Activated CD4-positive, CD25-positive, alpha-beta regulatory T cell (primary cell): ENCODE data around the gene PCDHGB7.
"Not testable (repeated sequence)": the region's sequence is repeated elsewhere in the genome, so short reads cannot be mapped to it uniquely, and the experiment has no call there.

Experiments
- DNase-seq, 4 experiments: peaks; one replicate each; lab custom pipeline; 2025; lab: John Stamatoyannopoulos, UW

PCDHGB7 gene

GRCh38 chr5:141430332-141431113 lies 13.0 kb downstream of the PCDHGB7 start, which contains the start of gene PCDHGA12:
TSS of gene PCDHGA12 (plus strand) at chr5:141430507. CDS start at chr5:141430760, 253 bp downstream.
- DNase-seq = no peak

DNA sequence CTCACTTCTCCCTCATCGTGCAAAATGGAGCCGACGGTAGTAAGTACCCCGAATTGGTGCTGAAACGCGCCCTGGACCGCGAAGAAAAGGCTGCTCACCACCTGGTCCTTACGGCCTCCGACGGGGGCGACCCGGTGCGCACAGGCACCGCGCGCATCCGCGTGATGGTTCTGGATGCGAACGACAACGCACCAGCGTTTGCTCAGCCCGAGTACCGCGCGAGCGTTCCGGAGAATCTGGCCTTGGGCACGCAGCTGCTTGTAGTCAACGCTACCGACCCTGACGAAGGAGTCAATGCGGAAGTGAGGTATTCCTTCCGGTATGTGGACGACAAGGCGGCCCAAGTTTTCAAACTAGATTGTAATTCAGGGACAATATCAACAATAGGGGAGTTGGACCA lies 13.8 kb downstream of the PCDHGB7 start:
- DNase-seq = no peak

DNA sequence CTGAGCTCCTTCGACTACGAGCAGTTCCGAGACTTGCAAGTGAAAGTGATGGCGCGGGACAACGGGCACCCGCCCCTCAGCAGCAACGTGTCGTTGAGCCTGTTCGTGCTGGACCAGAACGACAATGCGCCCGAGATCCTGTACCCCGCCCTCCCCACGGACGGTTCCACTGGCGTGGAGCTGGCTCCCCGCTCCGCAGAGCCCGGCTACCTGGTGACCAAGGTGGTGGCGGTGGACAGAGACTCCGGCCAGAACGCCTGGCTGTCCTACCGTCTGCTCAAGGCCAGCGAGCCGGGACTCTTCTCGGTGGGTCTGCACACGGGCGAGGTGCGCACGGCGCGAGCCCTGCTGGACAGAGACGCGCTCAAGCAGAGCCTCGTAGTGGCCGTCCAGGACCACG lies 14.8 kb downstream of the PCDHGB7 start:
- not testable (repeated sequence) for DNase-seq

DNA sequence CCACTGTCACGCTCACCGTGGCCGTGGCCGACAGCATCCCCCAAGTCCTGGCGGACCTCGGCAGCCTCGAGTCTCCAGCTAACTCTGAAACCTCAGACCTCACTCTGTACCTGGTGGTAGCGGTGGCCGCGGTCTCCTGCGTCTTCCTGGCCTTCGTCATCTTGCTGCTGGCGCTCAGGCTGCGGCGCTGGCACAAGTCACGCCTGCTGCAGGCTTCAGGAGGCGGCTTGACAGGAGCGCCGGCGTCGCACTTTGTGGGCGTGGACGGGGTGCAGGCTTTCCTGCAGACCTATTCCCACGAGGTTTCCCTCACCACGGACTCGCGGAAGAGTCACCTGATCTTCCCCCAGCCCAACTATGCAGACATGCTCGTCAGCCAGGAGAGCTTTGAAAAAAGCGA lies 15.2 kb downstream of the PCDHGB7 start:
- DNase-seq = not testable (repeated sequence)

DNA sequence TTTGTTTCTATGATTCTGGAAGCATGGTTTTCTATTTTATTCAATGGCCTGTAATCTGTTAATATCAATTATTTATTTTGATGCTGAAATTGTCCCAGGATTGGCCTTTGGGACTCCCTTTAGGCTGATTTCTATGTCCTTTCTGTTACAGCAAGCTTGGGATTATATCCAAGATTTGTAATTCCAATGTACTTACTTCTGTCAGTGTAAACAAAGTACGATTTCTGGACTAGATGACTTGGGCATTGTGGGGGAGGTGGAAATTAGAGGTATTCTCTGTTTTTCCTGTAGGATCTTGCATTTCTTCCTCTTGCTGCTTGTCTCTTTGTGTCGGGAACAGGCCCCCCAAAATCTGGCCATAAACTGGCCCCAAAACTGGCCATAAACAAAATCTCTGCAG lies 16.5 kb downstream of the PCDHGB7 start:
- no peak for DNase-seq

DNA sequence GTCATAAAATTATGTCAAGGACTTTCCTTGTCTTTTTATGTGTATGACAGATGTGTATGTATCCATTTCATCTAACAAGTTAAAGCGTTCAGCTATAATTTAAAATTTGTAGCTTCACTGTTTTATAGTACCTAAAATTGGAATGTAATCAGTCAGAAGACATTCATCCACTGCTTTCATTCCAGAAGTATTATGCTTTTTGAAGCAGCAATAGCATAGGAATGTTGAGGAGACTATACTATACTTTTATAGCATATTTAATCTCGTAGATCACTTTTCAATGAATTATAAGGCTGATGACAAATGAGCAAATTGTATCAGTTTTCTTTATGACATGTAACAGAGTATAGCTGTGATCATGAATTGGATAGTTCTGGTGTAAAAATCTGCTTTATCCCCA lies 19.7 kb downstream of the PCDHGB7 start:
- no peak for DNase-seq

- no peak for DNase-seq
These were observed 22.1 kb downstream of the PCDHGB7 start for GRCh38 chr5:141439411-141440141.

DNA sequence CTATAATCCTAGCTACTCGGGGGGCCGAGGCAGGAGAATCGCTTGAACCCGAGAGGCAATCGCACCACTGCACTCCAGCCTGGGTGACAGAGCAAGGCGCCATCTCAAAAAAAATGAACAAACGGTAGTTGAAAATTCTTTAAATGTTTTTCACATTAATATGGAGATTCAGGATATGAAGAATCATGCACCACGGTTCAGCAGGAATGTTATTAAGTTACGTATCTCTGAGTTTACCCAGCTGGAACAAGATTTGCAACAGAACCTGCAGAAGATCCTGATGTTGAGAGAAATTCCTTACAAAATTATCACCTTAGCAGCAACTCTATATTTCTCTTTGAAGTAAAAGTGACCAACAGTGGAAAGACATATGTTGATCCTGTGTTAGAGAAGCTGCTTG lies 22.9 kb downstream of the PCDHGB7 start:
- DNase-seq = no peak

DNA sequence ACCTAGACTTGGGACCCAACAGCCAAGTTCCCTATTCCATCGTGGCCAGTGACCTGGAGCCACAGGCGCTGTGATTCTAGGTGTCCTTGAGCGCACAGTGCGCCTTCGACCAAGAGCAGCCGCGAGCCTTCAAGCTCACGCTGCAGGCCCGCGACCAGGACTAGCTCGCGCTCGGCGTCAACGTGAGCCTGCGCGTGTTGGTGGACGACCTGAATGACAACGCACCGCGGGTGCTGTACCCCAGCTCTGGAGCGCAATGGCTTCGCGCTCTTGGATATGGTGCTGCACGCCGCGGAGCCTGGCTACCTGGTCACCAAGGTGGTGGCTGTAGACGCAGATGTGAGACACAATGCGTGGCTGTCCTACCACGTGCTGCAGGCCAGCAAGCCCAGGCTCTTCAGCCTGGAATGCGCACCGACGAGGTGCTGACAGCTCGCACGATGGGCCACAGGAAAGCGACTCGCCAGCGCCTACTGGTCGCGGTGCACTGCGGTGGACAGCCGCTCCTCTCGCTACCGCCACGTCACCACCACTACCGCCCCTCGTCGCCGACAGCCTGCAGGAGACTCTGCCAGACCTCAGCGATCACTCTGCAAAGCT lies 24.2 kb downstream of the PCDHGB7 start:
- no peak for DNase-seq

DNA sequence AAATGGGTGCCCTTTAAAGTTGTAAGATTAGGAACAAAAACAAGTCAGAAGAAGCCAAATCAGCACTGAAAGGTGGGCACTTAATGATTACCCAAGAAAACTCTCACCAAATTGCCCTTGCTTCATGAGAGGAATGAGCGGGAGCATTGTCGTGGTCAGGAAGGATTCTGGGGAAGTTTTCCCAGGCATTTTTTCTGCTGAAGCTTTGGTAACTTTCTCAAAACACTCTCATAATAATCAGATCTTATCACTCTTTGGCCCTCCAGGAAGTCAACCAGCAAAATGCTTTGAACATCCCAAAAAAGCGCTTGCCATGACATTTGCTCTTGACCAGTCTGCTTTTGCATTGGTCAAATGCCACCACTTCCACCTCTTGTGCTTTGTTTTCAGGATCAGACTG lies 47.9 kb downstream of the PCDHGB7 start:
- DNase-seq = no peak
